Transverse colon (tissue), 4 donors: ENCODE results near the gene GPR151. TPM values are rescaled to one million over a fixed set of nuclear protein-coding genes. Genes with fewer than 3 reads are reported as not detected.

Experiments used
- DNase-seq: peaks from one replicate; pipeline ENCODE4 v3.0.0-alpha.2; 2019
- H3K27ac ChIP-seq, 4 donors: fragments of 200-600 bp; sonication (generic); 2 replicates each; pipeline ENCODE4 v1.5.1; 2016 to 2018; ENCODE audit warnings: inconsistent platforms in 4 of 4
- H3K27me3 ChIP-seq: fragments of 200-600 bp; sonication (generic); 2 replicates; pipeline ENCODE4 v1.5.1; 2017; ENCODE audit warnings: inconsistent platforms
- H3K36me3 ChIP-seq, 4 donors: fragments of 200-600 bp; sonication (generic); 2 replicates each; pipeline ENCODE4 v1.5.1; 2017 to 2019; ENCODE audit warnings: inconsistent platforms in 4 of 4
- H3K4me1 ChIP-seq, 4 donors: fragments of 200-600 bp; sonication (generic); 2 replicates each; pipeline ENCODE4 v1.5.1; 2017 to 2020; ENCODE audit warnings: inconsistent platforms in 4 of 4
- H3K4me3 ChIP-seq, 4 donors: fragments of 200-600 bp; sonication (generic); 1 replicate in 1 of 4; 2 replicates in 3 of 4; pipeline versions ENCODE4 v1.5.1 to v1.6.1; 2017 to 2019; ENCODE audit warnings: inconsistent platforms in 4 of 4
- H3K9me3 ChIP-seq, 2 donors: fragments of 200-600 bp; sonication (generic); 2 replicates each; pipeline ENCODE4 v1.5.1; 2017 to 2019; ENCODE audit warnings: inconsistent platforms in 2 of 2
- EP300 ChIP-seq: sonication (generic); formaldehyde crosslinking; IDR thresholded peaks from one replicate; pipeline ENCODE4 v1.6.1; 2017; ENCODE audit warnings: antibody characterized with exemption, low read depth
- POLR2A ChIP-seq: fragments of 450-650 bp; IDR thresholded peaks from one replicate; pipeline ENCODE4 v1.6.1; 2016; ENCODE audit warnings: antibody characterized with exemption, mild to moderate bottlenecking, moderate library complexity
- POLR2AphosphoS5 ChIP-seq, 3 donors: sonication (generic); formaldehyde crosslinking; IDR thresholded peaks; one replicate each; pipeline ENCODE4 v1.6.1; 2016; ENCODE audit warnings: antibody characterized with exemption in 3 of 3
- WGBS, 2 donors: methylation state at CpG; one replicate each; pipeline ENCODE4 v1.1.5; 2018; ENCODE audit warnings: low coverage in 1 of 2; 5-methylcytosine and 5-hydroxymethylcytosine counted together
- in situ Hi-C, 4 donors: fragments of 200-750 bp; cut with MboI; loops; one replicate each; pipeline versions ENCODE4 v1.15.0 to v1.15.1; 2017; ENCODE audit warnings: low sequenced_read_pairs in 3 of 4, low pct_ligation_motif_present in 1 of 4, low pct_unique_long_range_greater_than_20kb in 1 of 4
- intact Hi-C: fragments of 100-400 bp; cut with DNase I; formaldehyde crosslinking; loops from one replicate; pipeline ENCODE4 v1.15.1; 2023; ENCODE audit warnings: low total_unique reads
- total RNA-seq, 4 donors: library from RNA; depleted of rRNA; stranded (reverse); fragments of >200 nt; gene quantifications; one replicate each; pipeline ENCODE4 v1.1.0, GENCODE V29; 2016
- TF ChIP-seq, protein P1 (sequence below), 5 experiments: fragments of 200-600 bp in 3 of 5; fragments of 450-650 bp in 2 of 5; sonication (generic) in 3 of 5; IDR thresholded peaks; 1 replicate in 2 of 5; 2 replicates in 3 of 5; pipeline ENCODE4 v1.5.1; 2016 to 2017; ENCODE audit warnings: antibody characterized with exemption in 5 of 5, inconsistent platforms in 3 of 5, mild to moderate bottlenecking in 2 of 5, moderate library complexity in 1 of 5

GPR151 gene
- not detected for total RNA-seq

DNA sequence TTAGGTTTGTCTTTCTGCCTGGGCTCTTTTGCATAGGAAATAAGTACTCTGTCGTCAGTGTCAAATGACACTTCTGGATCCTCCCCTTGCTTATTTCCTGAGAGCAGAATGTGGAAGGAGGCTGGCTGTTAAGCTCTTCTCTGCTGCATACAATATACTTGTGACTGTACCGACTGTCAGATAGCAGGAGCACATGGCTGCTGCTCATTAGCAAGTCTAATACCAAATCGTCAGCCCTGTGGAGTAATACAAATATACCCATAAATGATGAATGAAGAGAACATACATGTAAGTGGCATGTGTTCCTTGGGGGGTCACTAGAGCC, at the start of gene GPR151:
GPR151 (minus strand) TSS at position 40 of the 325 bp plus-strand sequence. CDS start 77 bp downstream, outside the sequence.
- Histone ChIP-seq H3K36me3 (peaks cover 0 to 3% (median 0%) of the 10 kb centered on the region in 4 donors), H3K27me3 (no peaks in the 10 kb centered on the region), H3K27ac (no peak within 1 kb of the TSS), H3K4me3 (no peak within 1 kb of the TSS), H3K4me1 (peaks cover 0 to 7% (median 3%) of the 10 kb centered on the region in 4 donors), H3K9me3 (no peaks in the 10 kb centered on the region)
- no peak for DNase-seq
- in situ Hi-C loops = no loop called here
- intact Hi-C loops = no loop called here
- WGBS, 2 donors = 36% methylated on average over 3 of the region's 3 CpGs; no CpG with 5 or more reads in 1 of the 2 donors
- TF ChIP-seq, protein P1, sequence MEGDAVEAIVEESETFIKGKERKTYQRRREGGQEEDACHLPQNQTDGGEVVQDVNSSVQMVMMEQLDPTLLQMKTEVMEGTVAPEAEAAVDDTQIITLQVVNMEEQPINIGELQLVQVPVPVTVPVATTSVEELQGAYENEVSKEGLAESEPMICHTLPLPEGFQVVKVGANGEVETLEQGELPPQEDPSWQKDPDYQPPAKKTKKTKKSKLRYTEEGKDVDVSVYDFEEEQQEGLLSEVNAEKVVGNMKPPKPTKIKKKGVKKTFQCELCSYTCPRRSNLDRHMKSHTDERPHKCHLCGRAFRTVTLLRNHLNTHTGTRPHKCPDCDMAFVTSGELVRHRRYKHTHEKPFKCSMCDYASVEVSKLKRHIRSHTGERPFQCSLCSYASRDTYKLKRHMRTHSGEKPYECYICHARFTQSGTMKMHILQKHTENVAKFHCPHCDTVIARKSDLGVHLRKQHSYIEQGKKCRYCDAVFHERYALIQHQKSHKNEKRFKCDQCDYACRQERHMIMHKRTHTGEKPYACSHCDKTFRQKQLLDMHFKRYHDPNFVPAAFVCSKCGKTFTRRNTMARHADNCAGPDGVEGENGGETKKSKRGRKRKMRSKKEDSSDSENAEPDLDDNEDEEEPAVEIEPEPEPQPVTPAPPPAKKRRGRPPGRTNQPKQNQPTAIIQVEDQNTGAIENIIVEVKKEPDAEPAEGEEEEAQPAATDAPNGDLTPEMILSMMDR (IDR thresholded peaks at IDR 0.05) = no peak
- no peak for TF ChIP-seq EP300
- no peak for TF ChIP-seq POLR2AphosphoS5 (IDR thresholded peaks at IDR 0.05)
- no peak for TF ChIP-seq POLR2A

DNA sequence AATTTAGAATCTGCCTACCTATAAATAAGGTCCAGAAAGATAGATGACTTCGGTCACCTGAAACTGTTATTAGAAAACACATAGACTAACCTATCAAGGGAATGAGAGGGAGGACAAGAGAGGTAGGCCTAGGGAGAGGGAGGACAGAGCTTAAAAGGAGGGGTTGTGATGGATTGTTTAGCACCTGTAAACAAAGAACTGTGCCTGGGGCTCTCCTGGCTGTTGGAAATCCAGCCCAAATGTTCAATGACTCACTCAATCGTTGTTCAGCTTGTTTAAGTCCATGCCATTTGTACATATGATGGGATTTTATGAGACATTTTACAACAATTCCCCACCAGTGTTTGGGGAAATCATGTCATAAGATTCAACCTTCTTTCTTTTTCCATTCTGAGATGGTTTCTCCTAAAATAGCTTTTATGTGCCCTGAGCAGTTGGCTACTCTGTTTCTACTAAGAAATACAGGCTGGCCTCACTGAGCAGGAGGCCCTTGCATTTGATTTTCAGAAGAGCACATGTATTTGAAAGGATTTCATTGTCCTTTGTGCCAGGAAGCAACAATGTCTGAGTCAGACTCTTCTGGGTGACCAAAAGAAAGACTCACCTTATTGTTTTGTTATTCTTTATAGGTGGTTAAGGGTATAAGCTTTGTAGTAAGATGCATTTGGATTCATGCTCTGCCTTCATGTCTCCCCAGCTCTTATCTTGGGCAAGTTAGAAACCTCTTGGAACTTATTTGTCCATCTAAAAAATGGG, 48.2 kb upstream of the GPR151 start:
- no peak for TF ChIP-seq EP300
- no peak for TF ChIP-seq POLR2A
- no peak for TF ChIP-seq POLR2AphosphoS5 (IDR thresholded peaks at IDR 0.05)
- TF ChIP-seq, protein P1 (IDR thresholded peaks at IDR 0.05) = no peak
- 47 to 75% methylated on average over 1 to 2 of the region's 2 CpGs for WGBS, 2 donors
- in situ Hi-C loops (no loop called here), intact Hi-C loops (no loop called here)
- no peaks in the 10 kb centered on the region for H3K4me1 ChIP-seq
- no peak for DNase-seq
- no peaks in the 10 kb centered on the region for H3K27me3 ChIP-seq
- H3K4me3 ChIP-seq = no peak overlapping the region
- no peak overlapping the region for H3K27ac ChIP-seq
- no peaks in the 10 kb centered on the region for H3K9me3 ChIP-seq
- H3K36me3 ChIP-seq = no peaks in the 10 kb centered on the region

DNA sequence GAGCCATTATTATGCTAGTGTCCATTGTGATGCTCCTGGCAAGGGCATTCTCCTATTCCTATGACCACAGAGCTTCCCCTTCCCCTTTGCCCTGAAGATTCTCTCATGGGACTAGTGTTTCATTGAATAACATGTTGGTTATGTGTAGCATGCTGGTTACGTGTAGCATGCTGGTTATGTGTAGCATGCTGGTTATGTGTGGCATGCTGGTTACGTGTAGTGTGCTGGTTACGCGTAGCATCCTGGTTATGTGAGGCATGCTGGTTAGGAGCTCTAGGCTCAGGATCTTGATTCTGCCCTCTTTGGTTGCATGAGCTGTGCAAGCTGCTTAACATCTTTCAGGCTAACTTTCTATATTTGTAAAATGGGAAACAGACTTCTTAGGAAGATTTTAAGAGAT, 46.5 kb upstream of the GPR151 start:
- Histone ChIP-seq H3K4me3 (no peak overlapping the region), H3K36me3 (no peaks in the 10 kb centered on the region), H3K27me3 (no peaks in the 10 kb centered on the region), H3K27ac (no peak overlapping the region), H3K9me3 (no peaks in the 10 kb centered on the region), H3K4me1 (no peaks in the 10 kb centered on the region)
- intact Hi-C loops = no loop called here
- TF ChIP-seq, protein P1 (IDR thresholded peaks at IDR 0.05) = no peak
- TF ChIP-seq EP300 (no peak), POLR2A (no peak), POLR2AphosphoS5 (IDR thresholded peaks at IDR 0.05) (no peak)
- no peak for DNase-seq
- WGBS, 2 donors = 95 to 100% methylated on average over 4 of the region's 4 CpGs
- in situ Hi-C loops = no loop called here

- Histone ChIP-seq H3K4me1 (no peaks in the 10 kb centered on the region), H3K27ac (no peak overlapping the region), H3K27me3 (no peaks in the 10 kb centered on the region), H3K9me3 (no peaks in the 10 kb centered on the region), H3K4me3 (no peak overlapping the region), H3K36me3 (no peaks in the 10 kb centered on the region)
- intact Hi-C loops (no loop called here), in situ Hi-C loops (no loop called here)
- TF ChIP-seq POLR2AphosphoS5 (IDR thresholded peaks at IDR 0.05) (no peak), EP300 (no peak), POLR2A (no peak)
- TF ChIP-seq, protein P1 (IDR thresholded peaks at IDR 0.05) = no peak
- 79% methylated on average over 5 of the region's 5 CpGs for WGBS, 2 donors
- no peak for DNase-seq
Observed at GRCh38 chr5:146561711-146562110, 45.7 kb upstream of the GPR151 start.
